Duodenal mucosa (tissue), 2 donors: ENCODE results near the gene APCDD1L.

Experiments
- H3K27ac ChIP-seq: one replicate; pipeline ENCODE4 v1.7.0; 2013; ENCODE audit warnings: low read depth, low read length
- H3K27me3 ChIP-seq, 2 donors: one replicate each; pipeline ENCODE4 v1.7.0; 2013; ENCODE audit warnings: low read length in 2 of 2, control low read depth in 1 of 2; ENCODE audit not compliant: insufficient read depth in 2 of 2, control insufficient read depth in 1 of 2
- H3K36me3 ChIP-seq, 2 donors: one replicate each; pipeline ENCODE4 v1.7.0; 2013; ENCODE audit warnings: low read length in 2 of 2, control low read depth in 1 of 2; ENCODE audit not compliant: insufficient read depth in 2 of 2, control insufficient read depth in 1 of 2
- H3K4me1 ChIP-seq, 2 donors: one replicate each; pipeline ENCODE4 v1.7.0; 2013; ENCODE audit warnings: low read length in 2 of 2, control low read depth in 1 of 2; ENCODE audit not compliant: insufficient read depth in 2 of 2, control insufficient read depth in 1 of 2
- H3K4me3 ChIP-seq, 2 donors: one replicate each; pipeline ENCODE4 v1.7.0; 2013; ENCODE audit warnings: low read length in 2 of 2, low read depth in 1 of 2
- H3K9ac ChIP-seq, 2 donors: one replicate each; pipeline ENCODE4 v1.7.0; 2013; ENCODE audit warnings: low read length in 2 of 2, low read depth in 1 of 2
- H3K9me3 ChIP-seq, 2 donors: one replicate each; pipeline ENCODE4 v1.7.0; 2013; ENCODE audit warnings: low read length in 2 of 2, control low read depth in 1 of 2; ENCODE audit not compliant: control insufficient read depth in 1 of 2

The APCDD1L gene

GRCh38 chr20:58526411-58526810 lies 11.2 kb upstream of the APCDD1L start:
- Histone ChIP-seq H3K4me3 (no peak overlapping the region), H3K4me1 (peaks cover 6 to 11% of the 10 kb centered on the region in 2 donors), H3K27me3 (no peaks in the 10 kb centered on the region), H3K9me3 (peaks cover 14 to 18% of the 10 kb centered on the region in 2 donors), H3K27ac (no peak overlapping the region), H3K36me3 (no peaks in the 10 kb centered on the region), H3K9ac (no peak overlapping the region)

DNA sequence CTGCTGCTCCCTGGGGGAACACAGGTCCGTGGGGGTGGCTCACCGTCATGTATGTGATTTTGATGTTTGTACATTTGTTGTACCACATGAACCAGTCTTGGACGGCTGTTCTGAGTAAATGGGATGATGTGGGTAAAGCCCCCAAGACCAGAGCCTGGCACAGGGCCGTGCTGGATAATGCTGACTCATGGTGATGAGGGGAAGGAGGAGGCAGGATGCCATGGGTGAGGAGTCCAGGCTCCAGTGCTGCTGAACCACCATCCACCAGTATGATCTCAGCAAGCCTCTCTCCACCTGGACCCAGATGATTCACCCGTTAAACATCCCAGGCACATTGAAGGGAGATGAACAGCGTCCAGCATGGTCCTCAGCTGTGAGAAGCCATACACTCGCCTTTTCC lies 9.6 kb upstream of the APCDD1L start:
- Histone ChIP-seq H3K27ac (no peak overlapping the region), H3K9me3 (peaks cover 7 to 11% of the 10 kb centered on the region in 2 donors), H3K36me3 (no peaks in the 10 kb centered on the region), H3K9ac (no peak overlapping the region), H3K4me1 (peaks cover 6 to 11% of the 10 kb centered on the region in 2 donors), H3K27me3 (no peaks in the 10 kb centered on the region), H3K4me3 (no peak overlapping the region)

DNA sequence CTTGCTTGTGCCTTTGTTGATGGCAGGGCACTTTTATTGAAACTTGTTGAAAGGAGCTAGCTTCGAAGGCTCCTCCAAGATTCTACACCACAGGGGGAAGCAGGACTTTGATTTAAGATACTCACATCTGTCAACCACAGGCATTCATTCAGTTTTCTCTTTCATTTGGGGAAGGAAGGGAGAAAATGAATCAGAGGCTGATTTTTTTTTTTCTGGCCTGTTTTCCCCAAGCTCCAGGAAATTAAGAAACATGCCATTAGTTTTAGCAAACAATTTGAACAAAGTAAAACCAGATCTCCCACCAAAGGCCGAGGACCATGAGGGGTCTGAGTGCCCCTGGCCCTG lies 8.7 kb upstream of the APCDD1L start:
- no peaks in the 10 kb centered on the region for H3K36me3 ChIP-seq
- H3K27ac ChIP-seq: no peak overlapping the region
- H3K4me3 ChIP-seq: no peak overlapping the region
- H3K27me3 ChIP-seq: no peaks in the 10 kb centered on the region
- H3K4me1 ChIP-seq: peaks cover 6 to 11% of the 10 kb centered on the region in 2 donors
- H3K9me3 ChIP-seq: peaks cover 6 to 7% of the 10 kb centered on the region in 2 donors
- no peak overlapping the region for H3K9ac ChIP-seq

- Histone ChIP-seq H3K4me1 (peaks cover 6 to 11% of the 10 kb centered on the region in 2 donors), H3K9me3 (peaks cover 6 to 7% of the 10 kb centered on the region in 2 donors), H3K27ac (no peak overlapping the region), H3K4me3 (peak overlapping the region; percentile 1 to 28), H3K27me3 (no peaks in the 10 kb centered on the region), H3K9ac (no peak overlapping the region), H3K36me3 (no peaks in the 10 kb centered on the region)
Measured at GRCh38 chr20:58523072-58523970, 8.1 kb upstream of the APCDD1L start.

- peaks cover 6 to 11% of the 10 kb centered on the region in 2 donors for H3K4me1 ChIP-seq
- no peak overlapping the region for H3K27ac ChIP-seq
- peaks cover 6 to 7% of the 10 kb centered on the region in 2 donors for H3K9me3 ChIP-seq
- no peaks in the 10 kb centered on the region for H3K27me3 ChIP-seq
- no peak overlapping the region for H3K4me3 ChIP-seq
- no peak overlapping the region for H3K9ac ChIP-seq
- H3K36me3 ChIP-seq: no peaks in the 10 kb centered on the region
Measured at GRCh38 chr20:58522666-58523065, 7.5 kb upstream of the APCDD1L start.

- no peak overlapping the region for H3K9ac ChIP-seq
- no peaks in the 10 kb centered on the region for H3K27me3 ChIP-seq
- peaks cover under 1 to 7% of the 10 kb centered on the region in 2 donors for H3K9me3 ChIP-seq
- H3K36me3 ChIP-seq: no peaks in the 10 kb centered on the region
- H3K27ac ChIP-seq: no peak overlapping the region
- H3K4me1 ChIP-seq: peaks cover 6 to 11% of the 10 kb centered on the region in 2 donors
- H3K4me3 ChIP-seq: no peak overlapping the region
Measured at GRCh38 chr20:58521763-58522162, 6.6 kb upstream of the APCDD1L start.

- H3K9ac ChIP-seq: no peak overlapping the region
- H3K36me3 ChIP-seq: no peaks in the 10 kb centered on the region
- no peak overlapping the region for H3K4me3 ChIP-seq
- no peaks in the 10 kb centered on the region for H3K27me3 ChIP-seq
- H3K27ac ChIP-seq: no peak overlapping the region
- H3K9me3 ChIP-seq: no peaks in the 10 kb centered on the region
- peaks cover 6 to 11% of the 10 kb centered on the region in 2 donors for H3K4me1 ChIP-seq
Measured at GRCh38 chr20:58519940-58520712, 4.9 kb upstream of the APCDD1L start.

DNA sequence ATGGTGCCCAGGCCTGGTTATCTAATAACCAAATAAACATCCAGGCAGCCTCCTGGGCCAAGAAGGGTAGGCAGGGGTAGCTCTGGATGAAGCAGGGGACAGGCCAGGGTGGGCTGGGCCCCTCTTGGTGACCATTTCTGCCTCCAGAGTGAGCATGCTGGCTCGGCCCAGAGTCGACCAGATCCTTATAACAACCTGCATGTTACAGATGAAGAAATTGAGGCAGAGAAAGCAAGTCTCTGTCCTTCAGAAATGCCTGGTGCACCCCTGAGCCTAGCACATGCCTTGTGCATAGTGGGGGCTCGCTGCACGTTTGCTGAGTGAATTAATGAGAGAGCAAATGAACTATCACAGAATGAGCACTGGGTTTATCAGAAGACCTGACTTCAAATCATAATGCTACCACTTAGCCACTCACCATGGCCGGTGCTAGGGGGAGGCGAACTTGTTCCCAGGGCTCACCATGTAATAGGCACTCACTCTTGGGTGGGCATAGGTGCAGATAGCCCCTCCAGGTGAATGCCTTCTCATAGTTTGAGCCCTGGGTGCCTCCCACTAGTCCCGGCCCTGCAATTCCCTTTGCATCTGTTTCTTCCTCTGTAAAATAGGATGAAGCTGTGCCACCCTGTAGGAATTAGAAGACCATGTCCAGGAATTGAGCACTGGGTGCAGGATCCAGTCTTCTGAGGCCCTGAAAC lies 3.8 kb upstream of the APCDD1L start:
- Histone ChIP-seq H3K27me3 (peaks cover 5 to 8% of the 10 kb centered on the region in 2 donors), H3K4me3 (no peak overlapping the region), H3K4me1 (peaks cover 6 to 11% of the 10 kb centered on the region in 2 donors), H3K9ac (no peak overlapping the region), H3K36me3 (no peaks in the 10 kb centered on the region), H3K27ac (no peak overlapping the region), H3K9me3 (no peaks in the 10 kb centered on the region)

GRCh38 chr20:58518387-58518786 lies 3.2 kb upstream of the APCDD1L start:
- peaks cover 11 to 12% of the 10 kb centered on the region in 2 donors for H3K27me3 ChIP-seq
- H3K27ac ChIP-seq: no peak overlapping the region
- peaks cover under 1 to 5% of the 10 kb centered on the region in 2 donors for H3K4me1 ChIP-seq
- H3K9me3 ChIP-seq: no peaks in the 10 kb centered on the region
- H3K4me3 ChIP-seq: no peak overlapping the region
- no peak overlapping the region for H3K9ac ChIP-seq
- no peaks in the 10 kb centered on the region for H3K36me3 ChIP-seq
